Panc1 (cell line): ENCODE results near the gene OVOL3. TPM values are rescaled to one million over a fixed set of nuclear protein-coding genes. Genes with fewer than 3 reads are reported as not detected.
A peak's percentile ranks its signal among the peaks of the same experiment; 100 is the strongest.

ENCODE experiments used
- ATAC-seq: fragments of 200-7000 bp; cut with Tn5 transposase; 2 replicates; pipeline ENCODE4 v1.9.1; 2020; ENCODE audit warnings: mild to moderate bottlenecking, moderate library complexity
- BruUV-seq: library from RNA; stranded (reverse); fragments of 400-500 nt; replicated peaks from 2 replicates; lab custom pipeline; 2021; lab: Mats Ljungman, UMichigan
- CTCF ChIA-PET: fragments of 300-600 bp; sonication (Branson Sonifier 250); formaldehyde crosslinking; loops from one replicate; lab custom pipeline; 2022; ENCODE audit warnings: antibody characterized with exemption; lab: Charles Lee
- POLR2A ChIA-PET: fragments of 300-600 bp; sonication (Branson Sonifier 250); formaldehyde crosslinking; loops from one replicate; lab custom pipeline; 2022; ENCODE audit warnings: antibody characterized with exemption; lab: Charles Lee
- DNase-seq: peaks from one replicate; pipeline ENCODE4 v3.0.0-alpha.2; 2010; ENCODE audit warnings: low read depth, low spot score
- H3K27ac ChIP-seq: 2 replicates; pipeline ENCODE4 v1.5.1; 2011; ENCODE audit warnings: mild to moderate bottlenecking, low read length, inconsistent platforms
- H3K27me3 ChIP-seq: fragments of 200-500 bp; sonication (Bioruptor generic); 2 replicates; pipeline ENCODE4 v1.6.0; 2014; ENCODE audit warnings: low read length, inconsistent platforms; ENCODE audit not compliant: control insufficient read depth, insufficient read depth
- H3K36me3 ChIP-seq: fragments of 200-500 bp; sonication (Bioruptor generic); 2 replicates; pipeline ENCODE4 v1.5.1; 2014; ENCODE audit warnings: inconsistent platforms, mild to moderate bottlenecking, low read length, moderate library complexity; ENCODE audit not compliant: control insufficient read depth, insufficient read depth
- H3K4me1 ChIP-seq: 2 replicates; pipeline ENCODE4 v1.5.1; 2011; ENCODE audit warnings: inconsistent platforms, mild to moderate bottlenecking, low read length, moderate library complexity; ENCODE audit not compliant: control insufficient read depth, insufficient read depth
- H3K4me3 ChIP-seq, 2 experiments: 2 replicates each; pipeline ENCODE4 v1.5.1; 2011 to 2012; ENCODE audit warnings: low read depth in 2 of 2, low read length in 2 of 2, mild to moderate bottlenecking in 2 of 2, inconsistent platforms in 1 of 2, moderate library complexity in 1 of 2
- H3K9me3 ChIP-seq: fragments of 200-500 bp; sonication (Bioruptor generic); 2 replicates; pipeline ENCODE4 v1.5.1; 2014; ENCODE audit warnings: low read depth, mild to moderate bottlenecking, inconsistent platforms, low read length, moderate library complexity; ENCODE audit not compliant: control insufficient read depth, insufficient read depth
- CTCF ChIP-seq: fragments of 450-650 bp; IDR thresholded peaks from 2 replicates; pipeline ENCODE4 v1.5.1; 2017; ENCODE audit warnings: mild to moderate bottlenecking
- POLR2AphosphoS5 ChIP-seq: IDR thresholded peaks from 2 replicates; pipeline ENCODE4 v1.6.1; 2012; ENCODE audit warnings: mild to moderate bottlenecking, low read depth, low read length, moderate library complexity
- REST ChIP-seq, 2 experiments: IDR thresholded peaks; 2 replicates each; pipeline ENCODE4 v1.6.1; 2011 to 2012; ENCODE audit warnings: low read depth in 2 of 2, control low read depth in 1 of 2, low read length in 1 of 2, mild to moderate bottlenecking in 1 of 2, moderate library complexity in 1 of 2; ENCODE audit not compliant: insufficient read depth in 1 of 2
- SIN3A ChIP-seq: IDR thresholded peaks from 2 replicates; pipeline ENCODE4 v1.6.1; 2012; ENCODE audit warnings: low read depth, mild to moderate bottlenecking, low read length, moderate library complexity, borderline replicate concordance; ENCODE audit not compliant: insufficient read depth
- TCF7L2 ChIP-seq: IDR thresholded peaks from 2 replicates; pipeline ENCODE4 v1.6.1; 2011; ENCODE audit warnings: mild to moderate bottlenecking, low read depth, low read length, inconsistent platforms
- in situ Hi-C: cut with HindIII; loops from 2 replicates; pipeline ENCODE4 v1.10.0; 2016; ENCODE audit warnings: low sequenced_read_pairs, low pct_unique_long_range_greater_than_20kb
- intact Hi-C: fragments of 100-400 bp; cut with micrococcal nuclease; formaldehyde crosslinking; loops from one replicate; pipeline ENCODE4 v1.10.0; 2022; ENCODE audit not compliant: unreplicated experiment
- total RNA-seq: library from RNA; stranded (reverse); gene quantifications from one replicate; pipeline ENCODE4 v1.2.1, GENCODE V29; 2021; ENCODE audit not compliant: unreplicated experiment

OVOL3 gene
- total RNA-seq, 1 experiment from 2014 or later, result 0.44 TPM

DNA sequence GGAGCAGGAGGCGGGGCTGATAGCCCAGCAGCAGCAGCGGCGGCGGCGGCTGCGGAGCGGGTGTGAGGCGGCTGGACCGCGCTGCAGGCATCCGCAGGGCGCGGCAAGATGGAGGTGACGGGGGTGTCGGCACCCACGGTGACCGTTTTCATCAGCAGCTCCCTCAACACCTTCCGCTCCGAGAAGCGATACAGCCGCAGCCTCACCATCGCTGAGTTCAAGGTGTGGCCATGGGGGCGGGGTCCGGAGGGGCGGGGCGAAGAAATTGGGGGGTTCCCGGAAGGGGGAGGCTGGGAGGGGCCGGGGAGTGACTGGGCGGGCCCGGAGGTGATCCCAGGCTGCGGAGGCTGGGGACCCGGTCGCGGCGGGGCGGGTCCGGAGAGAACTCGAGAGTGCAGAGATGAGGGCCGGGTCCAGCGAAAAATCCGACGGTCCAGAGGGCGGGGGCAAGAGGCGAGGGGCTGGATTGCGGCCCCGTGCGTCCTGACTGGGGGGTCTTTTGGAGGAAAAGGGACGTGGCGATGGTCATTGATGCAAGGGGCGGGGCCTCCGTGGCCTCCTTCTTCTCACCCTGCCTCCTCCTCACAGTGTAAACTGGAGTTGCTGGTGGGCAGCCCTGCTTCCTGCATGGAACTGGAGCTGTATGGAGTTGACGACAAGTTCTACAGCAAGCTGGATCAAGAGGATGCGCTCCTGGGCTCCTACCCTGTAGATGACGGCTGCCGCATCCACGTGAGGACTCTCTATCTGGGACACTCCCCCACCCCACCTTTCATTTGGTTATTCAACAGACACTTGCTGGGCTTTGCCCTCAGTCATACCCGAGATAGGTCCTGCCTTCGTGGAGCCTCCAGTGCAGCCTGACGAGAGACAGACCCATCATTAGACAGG lies 4.8 kb downstream of the OVOL3 start, which contains the start of gene TBCB:
Gene TBCB (plus strand): TSS at position 16 of the 891 bp plus-strand sequence. CDS start 93 bp downstream, at position 109.
- CTCF ChIA-PET, result interaction anchor here (0.5 kb wide), 1 partner anchor 40 kb away, joined by 3 read pairs; no protein-coding TSS in a partner anchor
- TSS peak; percentile 77 for BruUV-seq
- TF ChIP-seq POLR2AphosphoS5 (peak; percentile 38; the same call in 1 of the 2 replicates), REST (IDR thresholded peaks at IDR 0.05; ENCODE audit: insufficient read depth in 1 of 2, low read depth in 2 of 2, low read length in 1 of 2) (no peak), SIN3A (peak; percentile 69; the same call in 1 of the 2 replicates)
- H3K36me3 ChIP-seq, result peaks cover 3% of the 10 kb centered on the region; the same call in 1 of the 2 replicates
- H3K4me3 ChIP-seq, result peak within 1 kb of the TSS; percentile 85 to 96
- DNase-seq, result peak; percentile 65
- peaks cover 14% of the 10 kb centered on the region for H3K4me1 ChIP-seq
- in situ Hi-C loops, result no loop called here
- intact Hi-C loops, result no loop called here
- H3K9me3 ChIP-seq, result no peaks in the 10 kb centered on the region
- no peaks in the 10 kb centered on the region for H3K27me3 ChIP-seq
- POLR2A ChIA-PET, result interaction anchor here (0.5 to 0.7 kb wide), 3 partner anchors 12 to 97 kb away, joined by 3 to 9 read pairs (median 4); no protein-coding TSS in a partner anchor
- peak; percentile 70 for ATAC-seq
- H3K27ac ChIP-seq, result peak within 1 kb of the TSS; percentile 92

GRCh38 chr19:36116344-36116637 lies 5.3 kb downstream of the OVOL3 start:
- Histone ChIP-seq H3K27me3 (no peaks in the 10 kb centered on the region), H3K4me3 (peak overlapping the region; percentile 85 to 96), H3K27ac (peak overlapping the region; percentile 92), H3K4me1 (peaks cover 14% of the 10 kb centered on the region), H3K9me3 (no peaks in the 10 kb centered on the region), H3K36me3 (peaks cover 3% of the 10 kb centered on the region; the same call in 1 of the 2 replicates)
- BruUV-seq, result no TSS peak
- intact Hi-C loops, result no loop called here
- DNase-seq, result no peak
- in situ Hi-C loops, result no loop called here
- ATAC-seq, result no peak
- CTCF ChIA-PET, result no interaction called here
- TF ChIP-seq SIN3A (no peak), REST (IDR thresholded peaks at IDR 0.05; ENCODE audit: insufficient read depth in 1 of 2, low read depth in 2 of 2, low read length in 1 of 2) (no peak), TCF7L2 (no peak), POLR2AphosphoS5 (no peak), CTCF (no peak)
- POLR2A ChIA-PET, result no interaction called here
